ENCODE results near the gene SRCIN1. TPM values are rescaled to one million over a fixed set of nuclear protein-coding genes. Genes with fewer than 3 reads are reported as not detected.
"Not testable (repeated sequence)": the region's sequence is repeated elsewhere in the genome, so short reads cannot be mapped to it uniquely, and the experiment has no call there.

SRCIN1 gene
- total RNA-seq, 2 donors from 2014 or later = 2.4 to 4.8 TPM

- Histone ChIP-seq H3K27ac (no peak overlapping the region), H3K4me3 (no peak overlapping the region), H3K36me3 (no peaks in the 10 kb centered on the region), H3K27me3 (replicated peaks; ENCODE audit: insufficient read depth) (no peaks in the 10 kb centered on the region), H3K4me1 (replicated peaks) (no peaks in the 10 kb centered on the region), H3K9me3 (no peaks in the 10 kb centered on the region)
- TF ChIP-seq POLR2A (IDR thresholded peaks at IDR 0.05) (no peak), CTCF (IDR thresholded peaks at IDR 0.05) (no peak), POLR2AphosphoS5 (IDR thresholded peaks at IDR 0.05) (no peak)
- WGBS = 87% methylated on average over 4 of the region's 4 CpGs
- DNase-seq (ENCODE audit: low spot score) = no peak
- intact Hi-C loops (cut with DNase I) = no loop called here
These were observed 32.2 kb upstream of the SRCIN1 start for GRCh38 chr17:38637951-38638350.

GRCh38 chr17:38636054-38636453 lies 30.3 kb upstream of the SRCIN1 start:
- H3K27ac ChIP-seq = no peak overlapping the region
- WGBS = 60% methylated on average over 9 of the region's 9 CpGs
- no peak for DNase-seq (ENCODE audit: low spot score)
- H3K27me3 ChIP-seq (replicated peaks; ENCODE audit: insufficient read depth) = no peaks in the 10 kb centered on the region
- no peak overlapping the region for H3K4me3 ChIP-seq
- H3K9me3 ChIP-seq = no peaks in the 10 kb centered on the region
- TF ChIP-seq CTCF (IDR thresholded peaks at IDR 0.05) (no peak), POLR2A (IDR thresholded peaks at IDR 0.05) (no peak), POLR2AphosphoS5 (IDR thresholded peaks at IDR 0.05) (no peak)
- intact Hi-C loops (cut with DNase I) = no loop called here
- no peaks in the 10 kb centered on the region for H3K36me3 ChIP-seq
- H3K4me1 ChIP-seq (replicated peaks) = no peaks in the 10 kb centered on the region

GRCh38 chr17:38632334-38632733 lies 26.6 kb upstream of the SRCIN1 start:
- Histone ChIP-seq H3K27ac (no peak overlapping the region), H3K4me1 (replicated peaks) (no peaks in the 10 kb centered on the region), H3K27me3 (replicated peaks; ENCODE audit: insufficient read depth) (no peaks in the 10 kb centered on the region), H3K4me3 (no peak overlapping the region), H3K9me3 (no peaks in the 10 kb centered on the region), H3K36me3 (no peaks in the 10 kb centered on the region)
- TF ChIP-seq POLR2AphosphoS5 (IDR thresholded peaks at IDR 0.05) = no peak
- TF ChIP-seq POLR2A (IDR thresholded peaks at IDR 0.05) = no peak
- no peak for TF ChIP-seq CTCF (IDR thresholded peaks at IDR 0.05)
- 67% methylated on average over 6 of the region's 6 CpGs for WGBS
- intact Hi-C loops (cut with DNase I) = no loop called here
- DNase-seq (ENCODE audit: low spot score) = no peak

GRCh38 chr17:38628441-38628840 lies 22.7 kb upstream of the SRCIN1 start:
- no peaks in the 10 kb centered on the region for H3K4me1 ChIP-seq (replicated peaks)
- WGBS = 59% methylated on average over 3 of the region's 3 CpGs
- no peak overlapping the region for H3K27ac ChIP-seq
- H3K36me3 ChIP-seq = no peaks in the 10 kb centered on the region
- TF ChIP-seq POLR2AphosphoS5 (IDR thresholded peaks at IDR 0.05) (no peak), CTCF (IDR thresholded peaks at IDR 0.05) (no peak), POLR2A (IDR thresholded peaks at IDR 0.05) (no peak)
- no peak for DNase-seq (ENCODE audit: low spot score)
- no peak overlapping the region for H3K4me3 ChIP-seq
- H3K9me3 ChIP-seq = no peaks in the 10 kb centered on the region
- H3K27me3 ChIP-seq (replicated peaks; ENCODE audit: insufficient read depth) = no peaks in the 10 kb centered on the region
- intact Hi-C loops (cut with DNase I) = no loop called here

GRCh38 chr17:38627957-38628356 lies 22.2 kb upstream of the SRCIN1 start:
- H3K9me3 ChIP-seq = no peaks in the 10 kb centered on the region
- H3K4me1 ChIP-seq (replicated peaks) = no peaks in the 10 kb centered on the region
- TF ChIP-seq POLR2AphosphoS5 (IDR thresholded peaks at IDR 0.05) = no peak
- TF ChIP-seq CTCF (IDR thresholded peaks at IDR 0.05) = no peak
- no peak for TF ChIP-seq POLR2A (IDR thresholded peaks at IDR 0.05)
- no peak overlapping the region for H3K27ac ChIP-seq
- no peaks in the 10 kb centered on the region for H3K36me3 ChIP-seq
- no peak overlapping the region for H3K4me3 ChIP-seq
- no peaks in the 10 kb centered on the region for H3K27me3 ChIP-seq (replicated peaks; ENCODE audit: insufficient read depth)
- DNase-seq (ENCODE audit: low spot score) = no peak
- 88% methylated on average over 2 of the region's 2 CpGs for WGBS
- intact Hi-C loops (cut with DNase I) = no loop called here

- H3K4me1 ChIP-seq (replicated peaks); H3K27ac ChIP-seq; DNase-seq (ENCODE audit: low spot score); H3K4me3 ChIP-seq; H3K27me3 ChIP-seq (replicated peaks; ENCODE audit: insufficient read depth); intact Hi-C loops (cut with DNase I); H3K36me3 ChIP-seq; H3K9me3 ChIP-seq: not testable (repeated sequence)
- 83% methylated on average over 6 of the region's 6 CpGs for WGBS
These were observed 21.0 kb upstream of the SRCIN1 start for GRCh38 chr17:38626606-38627226.
